Kidney (tissue), 14 donors: Measurements from ENCODE around the gene TIPARP. TPM values are rescaled to one million over a fixed set of nuclear protein-coding genes. Genes with fewer than 3 reads are reported as not detected.

Source experiments
- DNase-seq, 5 donors: peaks; one replicate each; pipeline ENCODE4 v3.0.0-alpha.2; 2013 to 2020
- FAIRE-seq: peaks from 2 replicates; lab custom pipeline; 2012; peaks lifted over from hg19 to GRCh38; lab: Jason Lieb, UNC
- H3K27ac ChIP-seq, 2 donors: one replicate each; pipeline ENCODE4 v1.7.0; 2013; ENCODE audit warnings: low read depth in 2 of 2, low read length in 2 of 2, inconsistent platforms in 1 of 2
- H3K27me3 ChIP-seq: one replicate; pipeline ENCODE4 v1.7.1; 2013; ENCODE audit warnings: low read length, inconsistent platforms; ENCODE audit not compliant: control insufficient read depth, insufficient read depth
- H3K36me3 ChIP-seq, 3 donors: one replicate each; pipeline versions ENCODE4 v1.7.0 to v1.7.1; 2013; ENCODE audit warnings: low read length in 3 of 3, control low read depth in 1 of 3, inconsistent platforms in 1 of 3; ENCODE audit not compliant: insufficient read depth in 3 of 3, control insufficient read depth in 2 of 3
- H3K4me1 ChIP-seq, 3 donors: one replicate each; pipeline versions ENCODE4 v1.7.0 to v1.7.1; 2013; ENCODE audit warnings: low read length in 3 of 3, inconsistent platforms in 1 of 3, low read depth in 1 of 3; ENCODE audit not compliant: control insufficient read depth in 2 of 3, insufficient read depth in 2 of 3
- H3K4me3 ChIP-seq, 3 donors: one replicate each; pipeline versions ENCODE4 v1.7.0 to v1.8.1; 2013; ENCODE audit warnings: low read length in 3 of 3, control low read depth in 1 of 3, inconsistent platforms in 1 of 3
- H3K9ac ChIP-seq, 3 donors: one replicate each; pipeline versions ENCODE4 v1.7.0 to v1.7.1; 2013; ENCODE audit warnings: low read length in 3 of 3, control low read depth in 1 of 3, inconsistent platforms in 1 of 3
- H3K9me3 ChIP-seq, 3 donors: one replicate each; pipeline versions ENCODE4 v1.7.0 to v1.7.1; 2013; ENCODE audit warnings: low read length in 3 of 3, control low read depth in 1 of 3, inconsistent platforms in 1 of 3; ENCODE audit not compliant: control insufficient read depth in 2 of 3, insufficient read depth in 1 of 3
- intact Hi-C: fragments of 100-400 bp; cut with DNase I; formaldehyde crosslinking; loops from one replicate; pipeline ENCODE4 v1.11.1; 2022
- polyA plus RNA-seq: library from polyadenylated mRNA; stranded (reverse); fragments of 350-450 nt; fragmentation: Illumina TruSeq; extraction: RNeasy Lipid Tissue Mini Kit (QIAGEN cat#74804); gene quantifications from one replicate; pipeline ENCODE4 v1.2.3, GENCODE V29; 2014; ENCODE audit warnings: low read depth, low replicate concordance; ENCODE audit not compliant: insufficient read depth
- total RNA-seq: library from RNA; stranded (reverse); fragmentation: NEBNext Ultra II Directional; extraction: Animal tissue kit (Norgen Biotek cat#: 25700); gene quantifications from one replicate; pipeline ENCODE4 v1.2.1, GENCODE V29; 2021
- TF ChIP-seq, protein P1 (sequence below): IDR thresholded peaks from 3 replicates; pipeline ENCODE4 v1.5.1; 2012; ENCODE audit warnings: mild to moderate bottlenecking, moderate library complexity, borderline replicate concordance; ENCODE audit not compliant: insufficient read depth; ENCODE audit errors: extremely low read depth
- donor health status: control.
- donor health status: control.
- donor health status: control.
- donor health status: control.
- donor health status: control.
- donor health status: DM: yes; HTN: yes; CAD: no.
- donor health status: Normal renal cell carcinoma (clear cell type).

TIPARP gene
- total and polyA plus RNA-seq, 2 donors from 2014 or later, result 9.5 to 21.8 TPM

DNA sequence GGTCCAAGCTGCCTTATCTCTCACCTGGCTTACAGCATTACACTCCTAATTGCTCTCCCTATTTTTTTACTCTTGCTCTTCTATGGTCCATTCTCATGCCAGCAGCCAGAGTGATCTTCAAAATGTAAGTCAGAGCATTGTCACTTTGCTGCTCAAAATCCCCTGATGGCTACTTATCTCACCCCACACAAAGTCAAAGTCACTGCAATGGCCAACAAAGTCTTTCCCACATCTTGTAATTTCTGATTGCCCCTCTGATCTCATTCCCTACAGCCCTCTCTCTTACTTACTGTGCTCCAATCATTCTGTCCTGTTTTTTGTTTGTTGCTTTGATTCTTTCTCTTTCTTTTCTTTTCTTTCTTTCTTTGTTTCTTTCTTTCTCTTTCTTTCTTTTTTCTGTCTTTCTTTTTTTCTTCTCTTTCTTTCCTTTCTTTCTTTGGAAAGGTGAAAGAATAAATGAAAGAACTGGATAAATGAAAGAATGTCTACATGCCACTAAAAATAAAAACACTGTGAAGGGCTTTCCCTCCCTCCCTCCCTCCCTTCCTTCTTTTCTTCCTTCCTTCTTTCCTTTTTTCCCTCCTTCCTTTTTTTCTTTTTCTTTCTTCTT lies 34.9 kb upstream of the TIPARP start:
- FAIRE-seq (no peak), DNase-seq (no peak)
- H3K9me3 ChIP-seq, result no peaks in the 10 kb centered on the region
- no peaks in the 10 kb centered on the region for H3K27me3 ChIP-seq
- no peak overlapping the region for H3K27ac ChIP-seq
- H3K4me1 ChIP-seq, result peaks cover 0 to 3% (median 0%) of the 10 kb centered on the region in 3 donors
- no peak overlapping the region for H3K9ac ChIP-seq
- intact Hi-C loops, result no loop called here
- no peaks in the 10 kb centered on the region for H3K36me3 ChIP-seq
- TF ChIP-seq, protein P1, sequence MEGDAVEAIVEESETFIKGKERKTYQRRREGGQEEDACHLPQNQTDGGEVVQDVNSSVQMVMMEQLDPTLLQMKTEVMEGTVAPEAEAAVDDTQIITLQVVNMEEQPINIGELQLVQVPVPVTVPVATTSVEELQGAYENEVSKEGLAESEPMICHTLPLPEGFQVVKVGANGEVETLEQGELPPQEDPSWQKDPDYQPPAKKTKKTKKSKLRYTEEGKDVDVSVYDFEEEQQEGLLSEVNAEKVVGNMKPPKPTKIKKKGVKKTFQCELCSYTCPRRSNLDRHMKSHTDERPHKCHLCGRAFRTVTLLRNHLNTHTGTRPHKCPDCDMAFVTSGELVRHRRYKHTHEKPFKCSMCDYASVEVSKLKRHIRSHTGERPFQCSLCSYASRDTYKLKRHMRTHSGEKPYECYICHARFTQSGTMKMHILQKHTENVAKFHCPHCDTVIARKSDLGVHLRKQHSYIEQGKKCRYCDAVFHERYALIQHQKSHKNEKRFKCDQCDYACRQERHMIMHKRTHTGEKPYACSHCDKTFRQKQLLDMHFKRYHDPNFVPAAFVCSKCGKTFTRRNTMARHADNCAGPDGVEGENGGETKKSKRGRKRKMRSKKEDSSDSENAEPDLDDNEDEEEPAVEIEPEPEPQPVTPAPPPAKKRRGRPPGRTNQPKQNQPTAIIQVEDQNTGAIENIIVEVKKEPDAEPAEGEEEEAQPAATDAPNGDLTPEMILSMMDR, result no peak
- H3K4me3 ChIP-seq, result no peak overlapping the region

DNA sequence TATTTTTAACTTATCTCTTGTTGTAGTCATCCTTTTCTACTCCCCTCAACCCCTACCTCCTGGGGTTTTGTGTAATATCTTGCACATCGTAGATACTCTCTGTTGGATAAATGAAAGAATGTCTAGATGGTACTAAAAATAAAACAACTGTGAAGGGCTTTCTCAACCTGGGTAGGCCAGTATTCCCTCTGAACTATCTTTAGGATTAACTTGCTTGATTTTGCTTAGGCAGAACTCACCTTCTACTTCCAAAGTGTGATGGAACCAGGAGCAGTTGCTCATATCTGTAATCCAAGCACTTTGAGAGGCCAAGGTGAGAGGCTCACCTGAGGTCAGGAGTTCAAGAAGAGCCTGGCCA lies 32.8 kb upstream of the TIPARP start:
- intact Hi-C loops, result no loop called here
- no peak for FAIRE-seq
- Histone ChIP-seq H3K9me3 (no peaks in the 10 kb centered on the region), H3K4me3 (no peak overlapping the region), H3K9ac (no peak overlapping the region), H3K4me1 (peaks cover 0 to 3% (median 0%) of the 10 kb centered on the region in 3 donors), H3K36me3 (no peaks in the 10 kb centered on the region), H3K27me3 (no peaks in the 10 kb centered on the region), H3K27ac (no peak overlapping the region)
- no peak for DNase-seq
- TF ChIP-seq, protein P1, result no peak

DNA sequence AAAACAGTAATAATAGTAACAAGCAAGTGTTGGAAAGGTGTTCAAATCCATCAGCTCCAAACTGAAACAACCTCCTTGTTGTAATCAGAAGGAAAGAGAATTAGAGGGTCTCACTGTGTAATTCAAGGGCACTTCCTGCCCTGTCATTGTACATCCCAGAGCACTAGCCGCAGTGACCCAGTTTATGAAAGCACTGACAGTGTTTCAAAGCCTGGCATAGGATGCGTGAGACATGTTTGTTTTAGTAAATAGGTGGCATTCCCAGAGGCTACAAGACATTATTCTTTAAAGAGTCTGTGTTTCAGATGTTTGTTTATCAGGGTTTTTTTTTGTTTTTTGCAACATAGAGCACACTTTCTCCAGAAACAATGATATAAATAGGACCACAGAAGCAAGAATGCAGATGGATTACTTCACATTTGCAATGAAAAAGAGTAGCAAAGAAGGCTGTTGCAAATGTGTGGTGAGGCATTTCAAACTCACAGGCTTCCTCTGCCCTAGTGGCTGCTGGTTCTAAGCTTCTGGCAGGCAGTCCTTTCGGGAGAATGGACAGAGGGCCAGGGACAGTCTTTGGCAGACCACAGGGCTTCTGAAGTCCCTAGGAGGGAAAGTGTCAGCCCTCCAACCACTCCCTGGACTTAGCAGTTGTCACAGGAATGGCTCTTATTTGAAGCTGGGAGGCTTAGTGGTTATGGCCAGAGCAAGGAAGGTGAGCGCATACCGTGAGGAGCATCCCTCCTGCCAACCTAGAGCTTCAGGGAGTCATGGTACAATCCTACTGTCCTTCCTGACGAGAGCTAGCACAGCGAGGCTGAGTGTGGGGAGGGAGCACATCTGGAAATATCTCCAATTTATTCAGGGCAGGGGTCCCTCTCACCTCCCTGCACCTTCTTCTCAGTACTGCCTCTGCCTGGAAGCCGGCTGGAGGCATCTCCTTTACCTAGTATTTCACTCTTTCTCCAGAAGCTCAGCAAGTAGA lies 31.4 kb upstream of the TIPARP start:
- H3K27ac ChIP-seq, result no peak overlapping the region
- intact Hi-C loops, result no loop called here
- H3K4me3 ChIP-seq, result peak overlapping the region in 1 of 3 donors; percentile 40
- TF ChIP-seq, protein P1, result no peak
- DNase-seq (peak in 2 of 5 donors; percentile 21 to 40), FAIRE-seq (no peak)
- H3K4me1 ChIP-seq, result peaks cover 0 to 3% (median 0%) of the 10 kb centered on the region in 3 donors
- no peaks in the 10 kb centered on the region for H3K36me3 ChIP-seq
- H3K9me3 ChIP-seq, result no peaks in the 10 kb centered on the region
- no peaks in the 10 kb centered on the region for H3K27me3 ChIP-seq
- H3K9ac ChIP-seq, result no peak overlapping the region
